RWPE2 (cell line): ENCODE data around the gene DCUN1D3.
A peak's percentile ranks its signal among the peaks of the same experiment; 100 is the strongest.

Experiments used
- ATAC-seq: fragments of 200-7000 bp; cut with Tn5 transposase; 3 replicates; pipeline ENCODE4 v1.9.1; 2021; ENCODE audit warnings: low read depth
- DNase-seq: peaks from one replicate; pipeline ENCODE4 v3.0.0-alpha.2; 2020; ENCODE audit warnings: low spot score
- H3K27ac ChIP-seq: fragments of 450-650 bp; 2 replicates; pipeline ENCODE4 v1.5.1; 2017; ENCODE audit warnings: mild to moderate bottlenecking; ENCODE audit not compliant: poor library complexity, severe bottlenecking
- H3K27me3 ChIP-seq: fragments of 250-450 bp; sonication (Bioruptor Pico); 2 replicates; pipeline ENCODE4 v1.5.1; 2021; ENCODE audit warnings: mild to moderate bottlenecking, moderate library complexity; ENCODE audit not compliant: insufficient read depth, poor library complexity, severe bottlenecking
- H3K36me3 ChIP-seq: fragments of 250-450 bp; sonication (Bioruptor Pico); 2 replicates; pipeline ENCODE4 v1.5.1; 2020; ENCODE audit warnings: low read depth, mild to moderate bottlenecking, moderate library complexity
- H3K4me1 ChIP-seq: fragments of 250-450 bp; sonication (Bioruptor Pico); 2 replicates; pipeline ENCODE4 v1.5.1; 2021; ENCODE audit warnings: mild to moderate bottlenecking, moderate library complexity; ENCODE audit not compliant: insufficient read depth, poor library complexity, severe bottlenecking
- H3K4me3 ChIP-seq: fragments of 250-450 bp; sonication (Bioruptor Pico); 2 replicates; pipeline ENCODE4 v1.5.1; 2021; ENCODE audit warnings: mild to moderate bottlenecking, moderate library complexity; ENCODE audit not compliant: severe bottlenecking
- H3K9me3 ChIP-seq: fragments of 250-450 bp; sonication (Bioruptor Pico); 2 replicates; pipeline ENCODE4 v1.5.1; 2021; ENCODE audit warnings: mild to moderate bottlenecking, moderate library complexity; ENCODE audit not compliant: severe bottlenecking
- CTCF ChIP-seq: fragments of 450-650 bp; IDR thresholded peaks from one replicate; pipeline ENCODE4 v1.5.1; 2017; ENCODE audit warnings: mild to moderate bottlenecking, moderate library complexity; ENCODE audit not compliant: poor library complexity, severe bottlenecking

DCUN1D3 gene

GRCh38 chr16:20906341-20907255, 6.4 kb upstream of the DCUN1D3 start:
- H3K9me3 ChIP-seq, result no peaks in the 10 kb centered on the region
- H3K4me1 ChIP-seq, result peaks cover 54% of the 10 kb centered on the region
- peak overlapping the region; percentile 94 for H3K27ac ChIP-seq
- H3K4me3 ChIP-seq, result no peak overlapping the region
- DNase-seq (no peak), ATAC-seq (peak; percentile 60)
- TF ChIP-seq CTCF, result no peak
- H3K27me3 ChIP-seq, result no peaks in the 10 kb centered on the region
- no peaks in the 10 kb centered on the region; the same call in 1 of the 2 replicates for H3K36me3 ChIP-seq

DNA sequence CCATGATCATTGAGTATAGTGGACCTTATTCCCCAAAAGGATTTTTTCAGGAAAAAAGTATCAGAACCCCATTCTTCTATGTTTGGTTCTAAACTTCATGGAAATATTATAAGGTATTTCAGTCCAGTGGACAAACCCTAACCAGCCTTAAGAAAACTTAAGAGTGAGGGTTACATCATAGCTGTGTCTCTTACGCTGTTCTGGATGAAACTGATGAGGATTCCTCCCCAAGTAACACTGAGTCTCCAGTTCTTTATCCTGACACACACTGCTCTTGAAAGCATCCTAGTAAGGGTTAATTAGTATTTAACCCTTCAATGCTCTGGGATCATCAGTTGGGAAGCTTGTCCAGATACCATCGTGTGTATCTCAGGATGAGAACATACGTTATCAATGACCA, 5.4 kb upstream of the DCUN1D3 start:
- Histone ChIP-seq H3K4me1 (peaks cover 47% of the 10 kb centered on the region), H3K27ac (peak overlapping the region; percentile 94), H3K27me3 (no peaks in the 10 kb centered on the region)

GRCh38 chr16:20904507-20905081, 4.4 kb upstream of the DCUN1D3 start:
- ATAC-seq (peak; percentile 21), DNase-seq (no peak)
- no peak for TF ChIP-seq CTCF
- Histone ChIP-seq H3K36me3 (no peaks in the 10 kb centered on the region; the same call in 1 of the 2 replicates), H3K27ac (peak overlapping the region; percentile 94), H3K9me3 (no peaks in the 10 kb centered on the region), H3K27me3 (no peaks in the 10 kb centered on the region), H3K4me3 (no peak overlapping the region), H3K4me1 (peaks cover 40% of the 10 kb centered on the region)

More for the DNA sequence above, 5.4 kb upstream of the DCUN1D3 start:
- TF ChIP-seq CTCF, result no peak
- no peaks in the 10 kb centered on the region for H3K9me3 ChIP-seq
- H3K4me3 ChIP-seq, result no peak overlapping the region
- H3K36me3 ChIP-seq, result no peaks in the 10 kb centered on the region; the same call in 1 of the 2 replicates
- no peak for ATAC-seq
- no peak for DNase-seq

GRCh38 chr16:20903899-20904506, 3.8 kb upstream of the DCUN1D3 start:
- no peak overlapping the region for H3K4me3 ChIP-seq
- H3K36me3 ChIP-seq, result no peaks in the 10 kb centered on the region; the same call in 1 of the 2 replicates
- H3K27me3 ChIP-seq, result no peaks in the 10 kb centered on the region
- no peak for DNase-seq
- H3K27ac ChIP-seq, result peak overlapping the region; percentile 94
- H3K9me3 ChIP-seq, result no peaks in the 10 kb centered on the region
- H3K4me1 ChIP-seq, result peaks cover 43% of the 10 kb centered on the region
- no peak for ATAC-seq
- TF ChIP-seq CTCF, result no peak
